Endodermal cell (in vitro differentiated cells): ENCODE measurements around the gene PPP2R3A. TPM values are rescaled to one million over a fixed set of nuclear protein-coding genes. Genes with fewer than 3 reads are reported as not detected.

ENCODE experiments used
- DNase-seq: peaks from one replicate; pipeline ENCODE4 v3.0.0-alpha.2; 2017
- H3K27ac ChIP-seq: 2 replicates; pipeline ENCODE4 v1.5.1; 2013; ENCODE audit warnings: mild to moderate bottlenecking, low read depth, low read length, moderate library complexity
- H3K27me3 ChIP-seq: 2 replicates; pipeline ENCODE4 v1.6.1; 2013; ENCODE audit warnings: mild to moderate bottlenecking, low read length, moderate library complexity; ENCODE audit not compliant: insufficient read depth, control insufficient read depth, poor library complexity, severe bottlenecking
- H3K36me3 ChIP-seq: 2 replicates; pipeline ENCODE4 v1.7.0; 2013; ENCODE audit warnings: mild to moderate bottlenecking, low read length, moderate library complexity; ENCODE audit not compliant: control insufficient read depth, insufficient read depth
- H3K4me1 ChIP-seq: one replicate; pipeline ENCODE4 v1.7.0; 2013; ENCODE audit warnings: low read length; ENCODE audit not compliant: control insufficient read depth, insufficient read depth
- H3K4me3 ChIP-seq: 2 replicates; pipeline ENCODE4 v1.5.1; 2013; ENCODE audit warnings: mild to moderate bottlenecking, low read length, moderate library complexity
- H3K9ac ChIP-seq: 2 replicates; pipeline ENCODE4 v1.6.1; 2013; ENCODE audit warnings: mild to moderate bottlenecking, low read length, moderate library complexity; ENCODE audit not compliant: poor library complexity, severe bottlenecking; ENCODE audit errors: extremely low read depth
- H3K9me3 ChIP-seq: 2 replicates; pipeline ENCODE4 v1.6.1; 2013; ENCODE audit warnings: mild to moderate bottlenecking, low read length, moderate library complexity; ENCODE audit not compliant: control insufficient read depth
- H3K27ac Mint-ChIP-seq: 2 replicates; pipeline ENCODE4 v1.8.0; 2020; ENCODE audit warnings: mixed read lengths
- H3K27me3 Mint-ChIP-seq: 2 replicates; pipeline ENCODE4 v1.8.0; 2021; ENCODE audit warnings: mild to moderate bottlenecking, mixed read lengths; ENCODE audit not compliant: insufficient read depth
- H3K36me3 Mint-ChIP-seq: 2 replicates; pipeline ENCODE4 v1.8.0; 2020; ENCODE audit warnings: low read depth, mixed read lengths
- H3K4me1 Mint-ChIP-seq: 2 replicates; pipeline ENCODE4 v1.8.0; 2020; ENCODE audit warnings: mixed read lengths
- H3K4me3 Mint-ChIP-seq: 2 replicates; pipeline ENCODE4 v1.8.0; 2020; ENCODE audit warnings: mild to moderate bottlenecking, moderate library complexity, mixed read lengths
- H3K9me3 Mint-ChIP-seq: 2 replicates; pipeline ENCODE4 v1.8.0; 2020; ENCODE audit warnings: mild to moderate bottlenecking, mixed read lengths
- WGBS, 2 experiments: methylation state at CpG; one replicate each; pipeline versions ENCODE4 v1.1.5 to v1.1.7; 2013; ENCODE audit warnings: missing lambda C conversion rate in 2 of 2, mixed read lengths in 1 of 2; ENCODE audit not compliant: insufficient coverage in 1 of 2, insufficient read length in 1 of 2; 5-methylcytosine and 5-hydroxymethylcytosine counted together
- total RNA-seq, 2 donors: library from RNA; stranded (reverse); fragmentation: NEBNext Ultra II Directional in 1 of 2; extraction: Animal tissue kit (Norgen Biotek cat#: 25700) in 1 of 2; gene quantifications; 2 replicates in 1 of 2; 3 replicates in 1 of 2; pipeline ENCODE4 v1.2.1, GENCODE V29; 2021
- TF ChIP-seq, protein P1 (sequence below): fragments of 200-600 bp; sonication (generic); conservative IDR thresholded peaks from 2 replicates; pipeline ENCODE4 v1.5.0; 2021; ENCODE audit warnings: antibody characterized with exemption, mild to moderate bottlenecking

Gene PPP2R3A
- total RNA-seq, 2 donors from 2014 or later = 12.5 to 16.5 TPM

DNA sequence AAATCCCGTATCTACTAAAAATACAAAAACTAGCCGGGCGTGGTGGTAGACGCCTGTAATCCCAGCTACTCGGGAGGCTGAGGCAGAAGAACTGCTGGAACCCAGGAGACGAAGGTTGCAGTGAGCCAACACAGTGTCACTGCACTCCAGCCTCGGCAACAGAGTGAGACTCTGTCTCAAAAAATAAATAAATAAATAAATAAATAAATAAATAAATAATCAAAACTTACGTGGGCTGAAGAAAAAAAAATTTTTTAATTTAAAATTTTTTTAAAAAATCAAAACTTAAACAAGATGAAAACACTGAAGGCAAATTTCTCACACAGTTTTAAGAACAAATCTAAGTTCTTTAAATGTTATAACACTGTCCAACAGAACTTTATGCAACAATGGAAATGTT lies 216.2 kb downstream of the PPP2R3A start:
- Histone ChIP-seq H3K9me3 (no peaks in the 10 kb centered on the region), H3K27me3 (no peaks in the 10 kb centered on the region), H3K4me1 (no peaks in the 10 kb centered on the region), H3K4me3 (no peak overlapping the region), H3K27ac (no peak overlapping the region), H3K9ac (no peak overlapping the region), H3K36me3 (no peaks in the 10 kb centered on the region)
- H3K27ac Mint-ChIP-seq = no peak overlapping the region
- peaks cover 2% of the 10 kb centered on the region for H3K36me3 Mint-ChIP-seq
- DNase-seq = no peak
- no peaks in the 10 kb centered on the region for H3K27me3 Mint-ChIP-seq
- H3K4me3 Mint-ChIP-seq = no peak overlapping the region
- TF ChIP-seq, protein P1, sequence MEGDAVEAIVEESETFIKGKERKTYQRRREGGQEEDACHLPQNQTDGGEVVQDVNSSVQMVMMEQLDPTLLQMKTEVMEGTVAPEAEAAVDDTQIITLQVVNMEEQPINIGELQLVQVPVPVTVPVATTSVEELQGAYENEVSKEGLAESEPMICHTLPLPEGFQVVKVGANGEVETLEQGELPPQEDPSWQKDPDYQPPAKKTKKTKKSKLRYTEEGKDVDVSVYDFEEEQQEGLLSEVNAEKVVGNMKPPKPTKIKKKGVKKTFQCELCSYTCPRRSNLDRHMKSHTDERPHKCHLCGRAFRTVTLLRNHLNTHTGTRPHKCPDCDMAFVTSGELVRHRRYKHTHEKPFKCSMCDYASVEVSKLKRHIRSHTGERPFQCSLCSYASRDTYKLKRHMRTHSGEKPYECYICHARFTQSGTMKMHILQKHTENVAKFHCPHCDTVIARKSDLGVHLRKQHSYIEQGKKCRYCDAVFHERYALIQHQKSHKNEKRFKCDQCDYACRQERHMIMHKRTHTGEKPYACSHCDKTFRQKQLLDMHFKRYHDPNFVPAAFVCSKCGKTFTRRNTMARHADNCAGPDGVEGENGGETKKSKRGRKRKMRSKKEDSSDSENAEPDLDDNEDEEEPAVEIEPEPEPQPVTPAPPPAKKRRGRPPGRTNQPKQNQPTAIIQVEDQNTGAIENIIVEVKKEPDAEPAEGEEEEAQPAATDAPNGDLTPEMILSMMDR = no peak
- 88 to 98% methylated on average over 3 to 6 of the region's 8 CpGs for WGBS, 2 experiments
- H3K4me1 Mint-ChIP-seq = peaks cover 12% of the 10 kb centered on the region
- no peaks in the 10 kb centered on the region for H3K9me3 Mint-ChIP-seq

DNA sequence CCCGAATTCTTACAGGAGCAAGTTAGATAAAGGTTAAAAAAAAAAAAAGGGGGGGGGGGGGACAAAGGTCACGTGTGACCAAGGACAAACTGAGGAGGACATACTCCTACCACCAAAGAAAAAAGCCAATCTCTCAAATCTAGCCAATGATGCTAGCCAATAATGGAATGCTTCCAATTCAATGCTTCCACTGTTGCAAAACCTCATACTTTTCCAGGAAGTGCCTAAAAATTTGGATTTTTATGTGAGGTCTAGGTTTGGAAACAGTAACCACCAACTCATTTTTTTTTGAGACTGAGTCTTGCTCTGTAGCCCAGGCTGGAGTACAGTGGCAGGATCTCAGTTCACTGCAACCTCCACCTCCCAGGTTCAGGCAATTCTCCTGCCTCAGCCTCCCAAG lies 219.2 kb downstream of the PPP2R3A start:
- H3K4me1 ChIP-seq = peaks cover 8% of the 10 kb centered on the region
- 88% methylated on average over 2 of the region's 2 CpGs; no CpG with 5 or more reads in 1 of the 2 experiments for WGBS, 2 experiments
- H3K4me1 Mint-ChIP-seq = peaks cover 28% of the 10 kb centered on the region
- no peak overlapping the region for H3K9ac ChIP-seq
- H3K27me3 ChIP-seq = no peaks in the 10 kb centered on the region
- H3K27me3 Mint-ChIP-seq = no peaks in the 10 kb centered on the region
- no peak for DNase-seq
- TF ChIP-seq, protein P1 = no peak
- H3K4me3 ChIP-seq = no peak overlapping the region
- no peaks in the 10 kb centered on the region for H3K9me3 ChIP-seq
- H3K9me3 Mint-ChIP-seq = no peaks in the 10 kb centered on the region
- no peaks in the 10 kb centered on the region for H3K36me3 ChIP-seq
- H3K27ac Mint-ChIP-seq = no peak overlapping the region
- no peak overlapping the region for H3K27ac ChIP-seq
- no peak overlapping the region for H3K4me3 Mint-ChIP-seq
- peaks cover 2% of the 10 kb centered on the region for H3K36me3 Mint-ChIP-seq

DNA sequence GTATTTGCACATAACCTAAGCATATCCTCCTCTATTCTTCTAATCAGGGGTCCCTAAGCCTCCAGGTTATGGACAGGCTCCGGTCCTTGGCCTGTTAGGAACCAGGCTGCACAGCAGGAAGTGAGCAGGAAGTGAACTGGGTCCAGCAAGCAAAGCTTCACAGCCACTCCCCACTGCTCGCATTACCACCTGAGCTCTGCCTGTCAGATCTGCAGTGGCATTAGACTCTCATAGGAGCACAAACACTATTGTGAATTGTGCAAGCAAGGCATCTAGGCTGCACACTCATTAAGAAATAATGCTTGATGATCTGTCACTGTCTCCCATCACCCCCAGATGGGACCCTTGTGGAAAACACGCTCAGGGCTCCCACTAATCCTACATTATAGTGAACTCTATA lies 220.8 kb downstream of the PPP2R3A start:
- Mint-ChIP-seq H3K27ac (no peak overlapping the region), H3K27me3 (no peaks in the 10 kb centered on the region), H3K9me3 (no peaks in the 10 kb centered on the region), H3K4me3 (no peak overlapping the region), H3K4me1 (peaks cover 31% of the 10 kb centered on the region), H3K36me3 (peaks cover 8% of the 10 kb centered on the region)
- WGBS, 2 experiments = 81 to 82% methylated on average over 1 to 3 of the region's 3 CpGs
- H3K27me3 ChIP-seq = no peaks in the 10 kb centered on the region
- H3K9me3 ChIP-seq = no peaks in the 10 kb centered on the region
- no peak overlapping the region for H3K4me3 ChIP-seq
- no peak overlapping the region for H3K27ac ChIP-seq
- peaks cover 8% of the 10 kb centered on the region for H3K36me3 ChIP-seq
- H3K9ac ChIP-seq = no peak overlapping the region
- peaks cover 8% of the 10 kb centered on the region for H3K4me1 ChIP-seq
- no peak for DNase-seq
- TF ChIP-seq, protein P1 = no peak
